Upper lobe of left lung (tissue), 6 donors: Measurements from ENCODE around the gene OLIG1. TPM values are rescaled to one million over a fixed set of nuclear protein-coding genes. Genes with fewer than 3 reads are reported as not detected.

ENCODE experiments used
- ATAC-seq, 2 donors: fragments of 200-7000 bp; cut with Tn5 transposase; one replicate each; pipeline ENCODE4 v1.9.1; 2022; ENCODE audit warnings: mild to moderate bottlenecking in 2 of 2, moderate library complexity in 2 of 2; ENCODE audit not compliant: low FRiP score in 2 of 2
- DNase-seq, 2 donors: peaks; one replicate each; pipeline ENCODE4 v3.0.0-alpha.2; 2019 to 2020
- H3K27ac ChIP-seq, 4 donors: fragments of 200-600 bp; sonication (generic); one replicate each; pipeline ENCODE4 v1.5.1; 2016 to 2019
- H3K27me3 ChIP-seq, 4 donors: fragments of 200-600 bp; sonication (generic); one replicate each; pipeline ENCODE4 v1.5.1; 2017 to 2019
- H3K36me3 ChIP-seq, 4 donors: fragments of 200-600 bp; sonication (generic); one replicate each; pipeline ENCODE4 v1.5.1; 2016 to 2019
- H3K4me1 ChIP-seq, 4 donors: fragments of 200-600 bp; sonication (generic); one replicate each; pipeline ENCODE4 v1.5.1; 2018 to 2019
- H3K4me3 ChIP-seq, 4 donors: fragments of 200-600 bp; sonication (generic); one replicate each; pipeline ENCODE4 v1.5.1; 2017 to 2019; ENCODE audit warnings: mild to moderate bottlenecking in 2 of 4, moderate library complexity in 1 of 4
- H3K9me3 ChIP-seq, 4 donors: fragments of 200-600 bp; sonication (generic); one replicate each; pipeline ENCODE4 v1.5.1; 2018 to 2019
- EP300 ChIP-seq, 4 donors: sonication (generic); formaldehyde crosslinking; IDR thresholded peaks; one replicate each; pipeline ENCODE4 v1.5.1; 2017; ENCODE audit warnings: antibody characterized with exemption in 4 of 4, control low read depth in 2 of 4
- POLR2A ChIP-seq, 4 donors: fragments of 450-650 bp; IDR thresholded peaks; one replicate each; pipeline ENCODE4 v1.5.1; 2016 to 2017; ENCODE audit warnings: antibody characterized with exemption in 4 of 4, mild to moderate bottlenecking in 2 of 4
- POLR2AphosphoS5 ChIP-seq, 2 donors: sonication (generic); formaldehyde crosslinking; IDR thresholded peaks; one replicate each; pipeline ENCODE4 v1.5.1; 2017; ENCODE audit warnings: antibody characterized with exemption in 2 of 2
- WGBS, 2 donors: methylation state at CpG; one replicate each; pipeline ENCODE4 v1.1.5; 2017 to 2018; 5-methylcytosine and 5-hydroxymethylcytosine counted together
- total RNA-seq, 6 donors: library from RNA; depleted of rRNA in 4 of 6; stranded (reverse); fragments of >200 nt in 4 of 6; gene quantifications; one replicate each; pipeline versions ENCODE4 v1.1.0 to v1.2.1, GENCODE V29; 2016 to 2021
- TF ChIP-seq, protein P1 (sequence below), 6 experiments: fragments of 450-650 bp in 4 of 6; fragments of 200-600 bp in 2 of 6; sonication (generic) in 2 of 6; IDR thresholded peaks; one replicate each; pipeline ENCODE4 v1.5.1; 2016 to 2019; ENCODE audit warnings: antibody characterized with exemption in 6 of 6
- donor health status: DM: no; HTN: no; CAD: no; lungs with moderate emphysema.
- donor health status: DM: no; HTN: yes; CAD: no; lungs with severe emphysema.

Gene OLIG1
- total RNA-seq, 6 donors from 2014 or later: 0.54 to 3.2 (median 2.0) TPM; not detected in 1

DNA sequence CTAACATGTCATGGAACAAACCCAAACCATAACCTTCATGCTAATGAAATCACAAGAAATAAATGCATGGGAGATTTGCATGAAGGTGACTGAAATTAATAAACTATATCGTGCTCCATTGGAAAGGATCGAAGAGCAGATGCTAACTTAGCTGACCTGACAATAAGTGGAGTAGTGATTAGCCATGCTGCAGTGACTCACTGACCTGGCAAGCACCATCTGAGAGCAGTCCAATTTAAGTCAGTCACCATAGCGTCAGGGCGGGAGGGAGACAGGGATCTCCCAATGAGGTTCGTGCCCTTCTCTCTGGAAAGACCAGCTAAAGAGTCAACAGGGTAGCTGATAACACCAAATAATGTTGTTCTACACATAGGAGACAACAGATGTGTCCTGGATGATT lies 22.7 kb upstream of the OLIG1 start:
- Histone ChIP-seq H3K27ac (no peak overlapping the region), H3K27me3 (no peaks in the 10 kb centered on the region), H3K4me1 (no peaks in the 10 kb centered on the region), H3K9me3 (no peaks in the 10 kb centered on the region), H3K4me3 (no peak overlapping the region), H3K36me3 (no peaks in the 10 kb centered on the region)
- 82 to 85% methylated on average over 5 of the region's 5 CpGs for WGBS, 2 donors
- no peak for TF ChIP-seq EP300 (IDR thresholded peaks at IDR 0.05)
- TF ChIP-seq, protein P1, sequence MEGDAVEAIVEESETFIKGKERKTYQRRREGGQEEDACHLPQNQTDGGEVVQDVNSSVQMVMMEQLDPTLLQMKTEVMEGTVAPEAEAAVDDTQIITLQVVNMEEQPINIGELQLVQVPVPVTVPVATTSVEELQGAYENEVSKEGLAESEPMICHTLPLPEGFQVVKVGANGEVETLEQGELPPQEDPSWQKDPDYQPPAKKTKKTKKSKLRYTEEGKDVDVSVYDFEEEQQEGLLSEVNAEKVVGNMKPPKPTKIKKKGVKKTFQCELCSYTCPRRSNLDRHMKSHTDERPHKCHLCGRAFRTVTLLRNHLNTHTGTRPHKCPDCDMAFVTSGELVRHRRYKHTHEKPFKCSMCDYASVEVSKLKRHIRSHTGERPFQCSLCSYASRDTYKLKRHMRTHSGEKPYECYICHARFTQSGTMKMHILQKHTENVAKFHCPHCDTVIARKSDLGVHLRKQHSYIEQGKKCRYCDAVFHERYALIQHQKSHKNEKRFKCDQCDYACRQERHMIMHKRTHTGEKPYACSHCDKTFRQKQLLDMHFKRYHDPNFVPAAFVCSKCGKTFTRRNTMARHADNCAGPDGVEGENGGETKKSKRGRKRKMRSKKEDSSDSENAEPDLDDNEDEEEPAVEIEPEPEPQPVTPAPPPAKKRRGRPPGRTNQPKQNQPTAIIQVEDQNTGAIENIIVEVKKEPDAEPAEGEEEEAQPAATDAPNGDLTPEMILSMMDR (IDR thresholded peaks at IDR 0.05): no peak
- TF ChIP-seq POLR2A (IDR thresholded peaks at IDR 0.05): no peak
- no peak for TF ChIP-seq POLR2AphosphoS5 (IDR thresholded peaks at IDR 0.05)
- DNase-seq (no peak), ATAC-seq (peak in 1 of 2 donors; percentile 76)

- ATAC-seq (no peak), DNase-seq (peak in 1 of 2 donors; percentile 65)
- no peaks in the 10 kb centered on the region for H3K36me3 ChIP-seq
- H3K27ac ChIP-seq: no peak overlapping the region
- no peaks in the 10 kb centered on the region for H3K27me3 ChIP-seq
- no peaks in the 10 kb centered on the region for H3K9me3 ChIP-seq
- H3K4me3 ChIP-seq: no peak overlapping the region
- TF ChIP-seq EP300 (IDR thresholded peaks at IDR 0.05) (no peak), POLR2A (IDR thresholded peaks at IDR 0.05) (no peak), POLR2AphosphoS5 (IDR thresholded peaks at IDR 0.05) (no peak)
- TF ChIP-seq, protein P1 (IDR thresholded peaks at IDR 0.05): no peak
- H3K4me1 ChIP-seq: no peaks in the 10 kb centered on the region
- WGBS, 2 donors: 89 to 92% methylated on average over 16 of the region's 16 CpGs
These were observed 18.0 kb upstream of the OLIG1 start for GRCh38 chr21:33051925-33052324.

DNA sequence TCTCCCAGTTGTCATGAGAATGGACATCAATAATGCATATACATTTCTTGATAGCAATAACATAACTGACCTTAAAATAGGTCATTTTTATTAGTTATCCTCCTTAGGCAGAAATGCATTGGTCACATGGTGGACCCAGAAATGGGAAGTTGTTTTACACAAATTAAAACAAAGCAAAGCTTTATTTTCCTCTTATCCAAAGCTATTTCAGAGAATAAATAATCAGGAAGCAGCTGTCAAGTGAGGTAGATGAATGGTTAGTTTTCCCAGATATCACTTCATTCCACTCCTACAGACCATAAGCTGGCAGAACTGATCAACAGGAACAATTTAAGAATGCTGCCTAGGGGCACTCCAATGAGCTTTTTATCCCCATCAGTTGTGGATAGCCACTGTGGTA lies 16.0 kb upstream of the OLIG1 start:
- DNase-seq (no peak), ATAC-seq (no peak)
- no peak overlapping the region for H3K27ac ChIP-seq
- no peak overlapping the region for H3K4me3 ChIP-seq
- H3K27me3 ChIP-seq: no peaks in the 10 kb centered on the region
- no peak for TF ChIP-seq EP300 (IDR thresholded peaks at IDR 0.05)
- TF ChIP-seq POLR2AphosphoS5 (IDR thresholded peaks at IDR 0.05): no peak
- TF ChIP-seq, protein P1 (IDR thresholded peaks at IDR 0.05): no peak
- TF ChIP-seq POLR2A (IDR thresholded peaks at IDR 0.05): no peak
- no peaks in the 10 kb centered on the region for H3K9me3 ChIP-seq
- no peaks in the 10 kb centered on the region for H3K36me3 ChIP-seq
- peaks cover under 1 to 5% (median 3%) of the 10 kb centered on the region in 4 donors for H3K4me1 ChIP-seq

DNA sequence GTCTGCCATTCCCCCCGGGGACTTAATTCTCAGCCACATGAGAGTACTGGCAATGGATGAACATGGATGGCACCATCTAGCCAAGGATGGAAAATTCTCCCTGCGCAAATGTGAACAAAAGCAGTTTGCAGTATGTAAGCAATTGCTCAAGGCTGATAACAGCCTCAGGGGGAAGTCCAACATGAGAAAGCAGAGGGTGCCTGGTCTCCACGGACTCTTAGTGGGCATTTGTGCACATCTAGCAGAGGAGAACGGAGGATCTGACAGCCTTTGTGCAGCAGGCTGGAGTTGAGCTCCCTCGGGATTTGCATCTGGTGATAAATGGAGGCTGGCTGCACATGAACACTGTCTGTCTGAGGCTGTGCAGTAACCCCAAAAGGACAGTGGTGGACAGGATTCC lies 13.9 kb upstream of the OLIG1 start:
- ATAC-seq (no peak), DNase-seq (no peak)
- peaks cover 4 to 10% (median 7%) of the 10 kb centered on the region in 4 donors for H3K4me1 ChIP-seq
- H3K36me3 ChIP-seq: no peaks in the 10 kb centered on the region
- H3K9me3 ChIP-seq: no peaks in the 10 kb centered on the region
- H3K27me3 ChIP-seq: no peaks in the 10 kb centered on the region
- 63 to 66% methylated on average over 5 of the region's 5 CpGs for WGBS, 2 donors
- TF ChIP-seq POLR2AphosphoS5 (IDR thresholded peaks at IDR 0.05): no peak
- TF ChIP-seq EP300 (IDR thresholded peaks at IDR 0.05): no peak
- no peak for TF ChIP-seq POLR2A (IDR thresholded peaks at IDR 0.05)
- TF ChIP-seq, protein P1 (IDR thresholded peaks at IDR 0.05): no peak
- no peak overlapping the region for H3K4me3 ChIP-seq
- no peak overlapping the region for H3K27ac ChIP-seq

- no peaks in the 10 kb centered on the region for H3K9me3 ChIP-seq
- H3K36me3 ChIP-seq: no peaks in the 10 kb centered on the region
- ATAC-seq: no peak
- DNase-seq: peak in 1 of 2 donors; percentile 53
- H3K27me3 ChIP-seq: no peaks in the 10 kb centered on the region
- WGBS, 2 donors: 86 to 90% methylated on average over 11 of the region's 11 CpGs
- no peak overlapping the region for H3K4me3 ChIP-seq
- TF ChIP-seq POLR2AphosphoS5 (IDR thresholded peaks at IDR 0.05): no peak
- TF ChIP-seq EP300 (IDR thresholded peaks at IDR 0.05): no peak
- TF ChIP-seq, protein P1 (IDR thresholded peaks at IDR 0.05): no peak
- TF ChIP-seq POLR2A (IDR thresholded peaks at IDR 0.05): no peak
- peaks cover 4 to 10% (median 7%) of the 10 kb centered on the region in 4 donors for H3K4me1 ChIP-seq
- no peak overlapping the region for H3K27ac ChIP-seq
These were observed 12.5 kb upstream of the OLIG1 start for GRCh38 chr21:33057385-33057940.
